HPDE6-E6E7 (cell line): ENCODE measurements around the gene CDH26.
"Not testable (repeated sequence)": the region's sequence is repeated elsewhere in the genome, so short reads cannot be mapped to it uniquely, and the experiment has no call there.

ENCODE experiments used
- DNase-seq: peaks from one replicate; pipeline ENCODE4 v3.0.0; 2011; ENCODE audit warnings: missing footprints; ENCODE audit errors: extremely low spot score

The CDH26 gene

DNA sequence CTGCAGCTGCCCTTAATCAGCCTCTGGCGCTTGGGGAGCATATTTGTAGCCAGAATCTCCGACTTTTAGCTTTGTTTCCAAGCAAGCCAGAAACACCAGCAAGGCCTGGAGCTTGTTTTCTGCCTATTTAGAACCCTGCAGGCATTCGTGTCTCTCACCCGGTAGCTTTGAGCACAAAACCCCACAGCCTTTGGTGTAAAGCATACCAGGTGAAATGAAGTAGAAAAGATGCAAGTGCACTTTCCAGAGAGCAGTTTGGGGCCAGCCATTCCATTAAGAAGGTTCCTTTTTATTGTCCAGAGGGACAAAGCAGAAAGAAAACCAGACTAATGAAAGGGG is 17.3 kb upstream of the CDH26 start:
- no peak for DNase-seq

DNA sequence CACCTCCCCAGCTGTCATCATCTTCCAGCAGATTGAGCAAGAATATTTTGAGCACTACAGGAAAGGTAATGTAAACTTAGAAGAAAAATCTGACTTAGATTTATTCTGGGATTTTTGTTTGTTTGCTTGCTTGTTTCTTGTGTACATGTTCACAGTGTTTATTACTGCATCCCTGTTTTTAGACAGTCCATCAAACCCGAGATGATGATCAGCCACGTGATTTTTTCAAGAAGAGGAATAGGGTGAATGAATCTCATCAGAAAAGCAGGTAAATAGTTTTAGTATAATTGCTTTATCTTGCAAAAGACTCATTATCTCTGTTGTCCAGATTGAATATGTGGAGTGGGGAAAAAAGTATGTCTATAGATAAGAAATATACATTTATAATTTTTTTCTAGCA is 16.0 kb upstream of the CDH26 start:
- no peak for DNase-seq

DNA sequence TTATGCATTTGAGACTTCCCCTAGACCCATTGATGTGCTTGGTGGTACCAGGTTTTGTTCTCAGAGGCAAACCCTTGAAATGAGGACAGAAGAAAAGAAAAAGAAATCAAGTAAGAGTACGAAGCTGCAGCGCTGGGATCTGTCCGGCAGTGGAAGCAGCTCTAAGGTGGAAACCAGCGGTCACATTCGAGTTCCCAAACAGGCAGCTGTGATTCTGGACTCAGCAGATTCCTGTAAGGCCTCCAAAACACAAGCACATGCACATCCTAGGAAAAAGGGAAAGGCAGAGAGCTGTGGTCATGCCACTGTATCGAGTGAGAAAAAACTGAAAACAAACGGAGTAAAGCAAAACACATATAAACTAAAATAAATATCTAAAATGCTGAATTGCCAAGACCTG is 13.5 kb upstream of the CDH26 start:
- DNase-seq: no peak

DNA sequence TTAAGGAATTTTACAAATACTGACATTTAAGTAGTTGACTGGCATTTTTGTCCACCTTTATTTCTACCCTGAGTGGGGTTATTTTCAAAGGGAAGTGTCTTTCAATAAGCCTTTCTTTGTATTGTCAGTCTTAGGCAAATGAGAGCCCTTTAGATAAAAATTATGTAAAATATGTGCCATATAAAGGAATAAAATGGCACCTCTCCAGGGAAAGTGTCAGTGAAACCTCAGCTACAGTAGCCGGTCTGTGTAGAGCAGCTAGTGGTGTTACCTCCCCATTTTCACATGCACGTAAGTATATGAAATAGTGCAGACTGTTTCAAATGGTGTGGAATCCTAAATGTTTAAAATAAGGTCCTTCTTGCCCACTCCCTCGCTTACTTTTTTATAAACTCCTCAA is 13.0 kb upstream of the CDH26 start:
- no peak for DNase-seq

DNA sequence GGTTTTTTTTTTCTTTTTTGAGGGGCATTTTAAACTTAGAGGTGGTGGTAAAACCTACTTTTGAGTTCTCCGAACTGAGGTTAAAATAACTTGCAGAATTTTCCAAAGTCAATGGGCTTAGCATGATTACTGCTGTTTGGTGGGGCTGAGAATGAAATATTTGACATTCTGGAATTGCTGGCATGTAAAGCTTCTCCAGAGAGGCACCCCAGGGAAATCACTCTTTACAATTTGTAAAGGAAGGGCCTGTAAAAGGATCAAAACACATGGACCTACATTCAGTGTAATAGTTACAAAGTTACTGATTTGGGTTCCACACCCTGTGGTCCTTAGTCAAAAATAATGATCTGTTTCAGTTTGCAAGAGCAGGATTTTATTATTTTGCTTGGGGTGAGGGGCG is 12.5 kb upstream of the CDH26 start:
- no peak for DNase-seq

DNA sequence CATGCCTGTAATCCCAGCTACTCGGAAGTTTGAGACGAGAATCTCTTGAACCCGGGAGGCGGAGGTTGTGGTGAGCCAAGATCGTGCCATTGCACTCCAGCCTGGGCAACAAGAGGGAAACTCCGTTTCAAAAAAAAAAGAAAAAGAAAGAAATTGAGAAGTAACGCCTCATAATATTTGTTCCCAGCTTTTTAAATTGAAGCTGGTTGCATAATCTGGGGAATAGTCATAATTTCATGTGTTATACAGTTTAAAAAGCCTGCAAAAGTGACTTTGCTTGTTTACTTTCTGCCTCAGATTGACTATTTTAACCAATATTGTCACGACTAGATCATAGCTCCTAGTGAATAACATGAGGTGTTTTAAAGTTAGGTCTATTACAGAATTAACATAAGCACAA is 10.8 kb upstream of the CDH26 start:
- no peak for DNase-seq

DNA sequence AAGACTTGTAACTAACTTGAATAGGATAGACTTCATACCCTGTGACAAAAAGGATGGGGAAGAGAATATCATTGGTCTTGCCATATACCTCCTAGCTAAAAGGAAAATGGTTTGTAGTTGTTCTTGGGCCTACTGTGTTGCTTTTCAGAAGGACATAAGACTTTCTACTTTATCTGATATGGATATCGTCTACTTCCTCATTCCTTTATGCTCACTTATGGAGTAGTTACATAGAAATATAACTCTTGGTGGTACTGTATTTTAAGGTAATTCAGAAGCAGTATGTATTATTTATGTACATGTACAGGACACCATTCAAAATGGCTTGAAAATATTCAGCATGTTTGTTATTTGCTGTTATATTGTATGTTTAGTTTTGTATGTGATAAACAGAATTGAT is 10.0 kb upstream of the CDH26 start:
- DNase-seq: no peak

DNA sequence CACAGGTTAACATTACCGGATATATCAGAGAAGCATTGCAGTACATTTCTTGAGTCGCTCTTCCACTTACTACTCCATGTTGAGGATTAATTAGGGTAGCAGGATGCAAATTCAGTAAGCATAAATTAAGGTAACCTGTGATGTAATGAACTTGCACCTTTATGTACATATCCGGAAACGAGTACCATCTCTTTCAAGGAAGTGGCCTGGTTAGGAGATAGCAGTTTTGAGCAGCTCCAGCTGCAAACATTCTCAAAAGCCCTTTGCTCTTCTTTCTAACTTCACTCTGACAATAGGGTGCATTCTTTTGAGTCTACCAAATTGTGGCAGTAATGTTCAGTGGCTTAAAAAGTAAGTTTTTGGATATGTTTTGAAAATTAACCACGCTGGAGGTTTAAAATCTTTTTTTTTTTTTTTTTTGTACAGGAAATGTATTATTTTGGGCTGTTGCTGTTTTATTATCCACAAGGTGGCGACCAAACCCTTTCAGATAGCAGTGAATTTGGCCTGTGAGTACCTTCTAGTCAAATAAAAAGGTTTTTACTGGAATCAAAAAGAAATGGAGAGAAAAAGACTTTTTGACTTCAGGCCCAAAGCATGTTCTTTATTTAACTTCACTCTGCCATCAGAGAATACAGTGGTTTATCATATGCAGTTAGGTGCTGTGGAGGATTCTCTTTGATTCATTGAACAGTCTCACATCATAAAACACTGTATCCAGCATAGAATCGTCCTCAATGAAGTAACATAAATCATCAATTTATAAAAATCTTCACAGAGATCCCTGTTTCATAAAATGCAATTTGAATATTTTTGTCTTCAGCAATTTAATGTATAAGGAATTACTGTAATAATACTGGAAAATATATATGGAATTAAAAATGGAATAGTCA is 9.1 kb upstream of the CDH26 start:
- no peak for DNase-seq

DNA sequence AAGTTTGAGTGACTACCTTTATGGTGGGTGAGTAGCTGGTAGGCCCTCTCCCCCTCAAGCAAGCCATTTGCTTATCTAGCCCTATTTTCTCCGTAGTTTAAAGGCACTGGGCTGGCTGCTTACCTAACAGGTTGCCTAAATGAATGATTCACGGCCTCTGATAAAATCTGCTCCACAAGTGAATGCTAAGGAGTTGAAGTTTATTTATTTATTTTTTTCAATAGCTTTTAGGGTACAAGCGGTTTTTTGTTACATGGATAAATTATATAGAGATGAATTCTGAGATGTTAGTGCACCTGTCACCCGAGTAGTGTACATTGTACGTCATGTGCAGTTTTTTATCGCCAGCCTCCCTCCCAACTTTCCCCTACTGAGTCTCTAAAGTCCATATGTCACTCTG is 8.3 kb upstream of the CDH26 start:
- no peak for DNase-seq

DNA sequence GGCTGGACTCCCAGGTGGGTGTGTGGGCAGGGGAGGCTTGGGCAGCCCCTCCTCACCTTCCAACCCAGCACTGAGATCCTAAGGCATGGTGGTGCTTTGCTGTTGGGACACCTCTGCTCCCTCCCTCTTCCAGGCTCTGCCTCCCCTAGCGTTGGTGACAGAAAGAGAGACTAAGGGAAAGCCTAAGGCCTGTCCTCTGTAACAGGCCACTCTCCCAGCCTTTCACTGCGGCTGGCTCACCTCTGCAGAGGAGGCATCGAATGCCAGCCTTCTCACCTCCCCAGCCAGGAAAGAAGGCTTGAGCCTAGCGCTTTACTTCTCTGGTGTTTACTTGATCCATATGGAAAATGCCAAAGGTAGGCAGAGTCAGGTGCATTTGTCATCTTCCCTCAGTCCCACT is 3.5 kb upstream of the CDH26 start:
- no peak for DNase-seq

DNA sequence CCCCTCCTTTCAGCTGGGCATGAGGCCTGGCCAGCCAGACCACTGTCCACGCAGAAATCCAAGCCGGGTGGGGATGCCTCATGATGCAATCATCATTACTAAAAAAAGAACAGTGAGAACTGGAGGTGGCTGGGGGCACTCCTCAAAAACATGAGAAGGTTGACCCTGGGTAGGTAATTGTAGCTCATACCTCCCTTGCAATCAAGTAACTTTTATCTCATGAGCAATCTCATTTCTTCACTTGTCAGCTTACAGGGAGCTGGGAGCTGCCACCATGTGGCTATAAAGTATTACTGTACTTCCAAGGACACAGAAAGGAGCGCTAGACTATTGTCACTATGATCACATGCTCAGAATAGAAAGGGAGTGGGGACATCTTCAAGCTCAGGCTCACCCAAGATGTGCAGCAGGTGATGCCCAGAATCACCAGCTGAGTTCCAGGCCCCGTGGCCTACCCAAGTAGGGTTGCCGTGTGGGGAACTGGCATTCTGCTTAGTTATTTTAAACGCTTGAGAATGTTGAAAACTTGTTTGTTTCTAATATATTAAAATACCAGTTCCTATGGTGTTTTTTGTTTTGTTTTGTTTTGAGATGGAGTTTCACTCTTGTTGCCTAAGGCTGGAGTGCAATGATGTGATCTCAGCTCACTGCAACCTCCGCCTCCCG is 3.0 kb upstream of the CDH26 start:
- DNase-seq: no peak

DNA sequence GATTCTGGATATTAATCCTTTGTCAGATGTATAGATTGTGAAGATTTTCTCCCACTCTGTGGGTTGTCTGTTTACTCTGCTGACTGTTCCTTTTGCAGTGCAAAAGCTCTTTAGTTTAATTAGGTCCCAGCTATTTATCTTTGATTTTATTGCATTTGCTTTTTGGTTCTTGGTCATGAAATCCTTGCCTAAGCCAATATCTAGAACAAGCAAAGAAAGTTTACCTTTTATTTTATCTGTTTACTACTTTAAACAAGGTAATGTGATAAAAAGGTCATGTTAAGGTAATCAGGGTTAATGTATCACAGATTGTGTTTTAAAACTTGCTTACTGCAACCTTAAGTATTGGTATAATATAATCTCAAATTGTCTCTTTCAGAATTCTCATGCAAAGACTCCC is 655 bp upstream of the CDH26 start:
- DNase-seq: not testable (repeated sequence)

DNA sequence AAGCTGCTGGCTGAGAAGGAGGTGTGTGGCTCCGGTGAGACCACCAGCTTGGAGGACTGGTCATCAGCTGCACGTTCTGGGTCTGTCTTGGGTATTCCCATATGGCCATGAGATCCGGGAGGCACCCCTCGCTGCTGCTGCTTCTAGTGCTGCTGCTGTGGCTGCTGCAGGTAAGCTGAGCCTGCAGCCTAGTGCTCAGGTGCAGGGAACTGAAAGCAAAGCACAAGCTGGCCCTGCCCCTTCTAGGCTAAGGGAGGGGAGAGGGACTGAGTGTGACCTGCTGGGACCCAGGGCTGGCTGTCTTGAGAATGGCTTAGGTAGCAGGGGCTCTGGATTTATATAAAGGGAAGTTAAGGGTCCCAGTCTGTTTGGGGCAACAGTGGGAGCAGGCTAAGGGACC is 403 bp downstream of the CDH26 start:
- DNase-seq: no peak

DNA sequence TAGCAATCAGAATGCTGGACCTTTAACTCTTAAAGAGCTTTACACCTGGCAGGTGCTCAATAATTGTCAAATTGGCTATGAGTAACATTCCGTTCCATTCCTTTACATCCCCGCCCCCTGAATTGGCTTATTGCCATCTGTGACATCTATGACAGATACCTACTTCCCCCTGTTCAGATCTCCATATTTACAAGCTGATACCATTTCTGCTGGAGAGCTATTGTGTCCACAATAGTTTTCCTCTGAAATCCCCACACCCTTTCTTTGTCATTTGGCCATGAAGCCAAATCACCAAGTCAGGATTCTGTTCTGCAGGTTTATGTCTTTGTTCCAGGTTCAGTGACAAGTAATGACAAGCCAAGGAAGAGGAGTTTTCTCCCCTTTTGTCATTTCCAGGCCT is 3.2 kb downstream of the CDH26 start:
- DNase-seq: no peak

DNA sequence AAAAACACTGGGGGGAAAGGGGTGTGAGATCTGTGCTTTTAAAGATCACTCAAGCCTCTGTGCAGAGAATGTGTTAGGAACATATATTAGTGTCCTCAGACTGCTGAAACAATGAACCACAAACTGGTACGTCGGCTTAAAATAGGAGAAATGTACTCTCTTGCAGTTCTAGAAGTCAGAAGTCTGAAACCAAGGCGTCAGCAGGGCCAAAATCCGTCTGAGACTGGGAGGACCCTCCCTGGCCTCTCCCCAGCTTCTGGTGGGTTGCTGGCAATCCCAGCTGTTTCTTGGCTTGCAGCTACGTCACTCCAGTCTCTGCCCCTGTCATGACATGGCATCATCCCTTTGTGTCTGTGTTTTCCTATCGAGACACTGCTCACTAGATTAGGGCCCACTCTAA is 3.9 kb downstream of the CDH26 start:
- no peak for DNase-seq

DNA sequence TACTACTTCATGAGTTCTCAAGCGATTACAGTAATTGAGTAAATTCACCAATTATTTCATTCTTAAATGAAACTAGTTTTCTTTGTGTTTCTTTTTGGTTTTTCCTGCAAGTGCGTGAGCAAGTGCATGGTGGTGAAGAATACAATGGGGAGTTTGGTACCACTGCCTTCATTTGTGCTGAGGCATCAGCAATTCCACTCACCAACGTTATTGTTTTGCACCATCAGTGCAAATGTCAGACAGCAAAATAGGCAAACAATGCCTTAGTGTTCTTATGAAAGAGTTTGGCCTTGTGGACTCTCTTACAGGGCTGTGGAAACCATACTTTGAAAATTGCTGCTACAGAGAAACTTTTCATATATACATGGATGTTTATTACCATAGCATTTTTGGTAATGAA is 8.2 kb downstream of the CDH26 start:
- DNase-seq: no peak

DNA sequence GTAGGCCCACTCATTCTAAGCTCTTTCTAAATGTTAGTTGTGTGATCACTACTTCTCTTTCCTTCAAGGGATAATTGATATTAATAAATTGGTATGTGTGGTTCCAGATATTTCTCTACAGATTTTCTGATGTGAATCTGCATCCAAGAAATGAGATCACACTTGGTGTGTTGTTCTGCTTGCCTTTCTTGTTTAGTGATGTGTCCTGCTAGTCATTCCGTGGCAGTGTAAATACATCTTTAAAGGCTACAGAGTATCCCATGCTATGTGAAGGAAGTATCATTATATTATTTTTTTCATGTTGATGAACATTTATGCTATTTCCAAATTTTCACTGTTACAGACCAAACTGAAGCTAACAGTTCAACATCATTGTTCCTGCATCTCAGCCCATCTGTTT is 13.2 kb downstream of the CDH26 start:
- no peak for DNase-seq

DNA sequence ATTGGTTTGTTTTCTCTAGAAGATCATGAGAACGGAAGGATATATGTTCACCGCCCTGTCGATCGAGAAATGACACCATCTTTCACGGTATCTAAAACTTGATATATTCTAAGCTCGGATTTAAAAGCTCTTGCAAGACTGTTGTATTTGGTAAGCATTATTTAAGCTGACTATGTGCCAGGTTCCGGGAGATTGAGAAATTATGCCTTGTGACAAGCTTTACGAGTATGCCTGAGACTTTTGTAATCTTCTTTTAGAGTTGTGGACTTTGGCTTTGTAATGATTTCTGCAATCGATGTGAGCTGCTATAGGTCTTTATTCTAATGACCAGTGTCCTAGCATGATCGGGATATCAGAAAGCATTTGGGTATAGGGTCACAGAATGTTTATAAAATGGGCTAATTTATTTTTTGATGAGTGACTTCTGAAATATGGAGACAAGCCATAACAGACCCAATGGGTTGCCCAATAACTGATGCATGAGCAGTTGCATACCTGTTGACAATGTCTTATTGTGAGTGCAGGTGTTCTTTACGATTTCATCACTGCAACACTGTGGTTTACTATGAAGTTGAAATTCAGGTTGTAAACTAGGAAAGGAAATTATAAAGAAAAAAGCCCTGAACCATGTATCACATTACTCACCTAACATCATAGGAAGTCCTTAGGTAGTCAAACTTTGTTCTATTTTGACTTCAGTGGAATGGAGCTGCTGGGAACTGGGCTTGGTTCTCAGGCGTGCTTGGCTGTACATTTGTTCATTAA is 14.0 kb downstream of the CDH26 start:
- DNase-seq: peak; percentile 93

DNA sequence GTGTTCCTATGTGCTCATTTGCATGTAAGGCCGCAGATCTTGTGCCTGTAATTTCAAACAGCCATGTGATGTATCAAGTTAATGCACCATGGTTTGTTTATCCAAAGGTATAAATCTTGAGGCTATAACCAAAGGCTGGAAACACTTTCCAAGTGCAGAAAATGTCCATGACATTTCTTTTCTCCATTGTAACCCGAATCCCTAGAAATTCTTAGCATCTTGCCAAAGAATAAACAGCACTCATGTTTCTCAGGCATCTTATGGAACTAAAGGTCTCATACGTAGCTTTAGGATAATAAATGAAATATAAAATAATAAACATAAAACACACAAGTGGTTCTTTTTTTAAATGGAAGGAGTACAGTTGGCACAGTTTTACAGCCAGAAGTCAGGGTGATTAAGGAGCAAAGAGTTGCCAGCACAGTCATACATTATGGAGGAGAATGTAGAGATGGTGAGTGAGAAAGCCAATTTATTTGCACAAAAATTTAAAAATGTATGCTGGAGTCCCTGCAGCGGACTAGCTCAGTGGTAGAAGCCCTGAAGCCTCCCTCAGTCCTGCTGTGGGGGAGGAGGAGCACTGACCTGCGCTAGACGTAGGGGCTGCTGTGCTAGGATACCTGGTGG is 18.0 kb downstream of the CDH26 start:
- no peak for DNase-seq

DNA sequence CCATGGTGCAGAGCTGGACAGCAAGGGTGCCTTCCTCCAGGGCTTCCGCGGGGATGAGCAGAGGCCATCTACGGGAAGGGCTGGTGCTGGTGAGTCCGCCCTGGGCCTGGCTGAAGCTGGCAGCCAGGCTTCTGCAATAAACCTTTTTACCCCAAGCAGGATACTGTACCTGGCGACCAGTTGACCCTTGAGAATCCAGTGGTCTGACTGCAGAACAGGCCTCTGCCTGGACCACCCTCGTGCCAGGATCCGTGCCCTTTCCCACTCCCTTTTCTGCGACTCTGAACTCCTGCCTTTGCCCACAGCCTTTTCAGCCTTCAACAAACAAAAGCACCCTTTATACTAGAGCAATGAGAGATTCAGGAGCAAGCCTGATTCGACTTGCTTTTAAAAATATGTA is 18.9 kb downstream of the CDH26 start:
- DNase-seq: no peak

DNA sequence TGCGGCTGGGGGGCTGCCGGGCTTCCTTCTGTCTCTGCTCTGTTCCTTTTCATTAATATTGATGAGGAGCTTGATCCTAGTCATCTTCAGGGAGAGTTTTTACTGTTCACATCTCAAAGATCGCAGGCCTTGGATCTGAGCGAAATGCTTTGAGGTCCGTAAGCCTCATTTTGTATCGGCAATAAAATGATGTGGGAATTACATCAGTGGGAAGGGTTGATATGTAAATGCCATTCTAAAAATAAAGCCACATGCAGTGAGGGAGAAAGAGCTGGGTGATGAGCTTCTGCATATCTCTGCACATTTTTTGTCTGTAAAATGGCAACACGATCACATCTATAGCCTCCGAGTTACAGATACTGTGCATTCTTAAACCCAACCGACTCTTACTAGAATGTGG is 24.9 kb downstream of the CDH26 start:
- no peak for DNase-seq

DNA sequence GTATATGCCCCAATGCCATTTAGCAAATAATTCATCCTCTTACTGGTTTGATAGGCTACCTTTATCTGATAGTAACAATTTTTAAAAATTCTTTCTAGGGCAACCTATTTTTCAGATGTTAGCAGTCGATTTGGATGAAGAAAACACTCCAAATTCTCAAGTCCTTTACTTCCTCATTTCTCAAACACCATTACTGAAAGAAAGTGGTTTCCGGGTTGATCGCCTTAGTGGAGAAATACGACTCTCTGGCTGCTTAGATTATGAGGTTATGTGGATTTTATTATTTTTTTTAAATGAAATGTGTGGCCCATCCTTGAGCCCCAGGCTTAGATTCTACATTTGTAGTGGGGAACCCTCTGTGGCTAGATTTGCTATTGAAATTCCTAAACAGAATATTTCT is 26.3 kb downstream of the CDH26 start:
- no peak for DNase-seq
